SK-N-SH treated with all-trans-retinoic acid at 6 μM for 48 hours (cell line): ENCODE data around the gene RHBDD1.
A peak's percentile ranks its signal among the peaks of the same experiment; 100 is the strongest.

ENCODE experiments used
- ATAC-seq: fragments of 200-7000 bp; cut with Tn5 transposase; 3 replicates; pipeline ENCODE4 v1.9.1; 2020; ENCODE audit warnings: mild to moderate bottlenecking, moderate library complexity
- ARNTL ChIP-seq: fragments of 450-650 bp; formaldehyde crosslinking; IDR thresholded peaks from 2 replicates; pipeline ENCODE4 v1.5.0; 2020; ENCODE audit warnings: low read depth, mild to moderate bottlenecking, moderate library complexity, borderline replicate concordance
- CSDC2 ChIP-seq: fragments of 250-450 bp; sonication (Bioruptor Pico); IDR thresholded peaks from 2 replicates; pipeline ENCODE4 v1.5.0; 2020; ENCODE audit warnings: mild to moderate bottlenecking, moderate library complexity
- ESRRG ChIP-seq: fragments of 250-450 bp; sonication (Bioruptor Pico); IDR thresholded peaks from 2 replicates; pipeline ENCODE4 v1.6.1; 2021; ENCODE audit warnings: mild to moderate bottlenecking
- OSR1 ChIP-seq: fragments of 250-450 bp; sonication (Bioruptor Pico); IDR thresholded peaks from 2 replicates; pipeline ENCODE4 v1.8.0; 2022; ENCODE audit warnings: moderate library complexity, mild to moderate bottlenecking, inconsistent platforms
- RARB ChIP-seq: fragments of 250-450 bp; sonication (Bioruptor Pico); IDR thresholded peaks from 2 replicates; pipeline ENCODE4 v1.8.0; 2021; ENCODE audit warnings: mild to moderate bottlenecking, moderate library complexity
- TCF4 ChIP-seq: fragments of 250-450 bp; sonication (Bioruptor Pico); IDR thresholded peaks from 2 replicates; pipeline ENCODE4 v1.8.0; 2021; ENCODE audit warnings: mild to moderate bottlenecking, moderate library complexity, borderline replicate concordance
- ZC3H10 ChIP-seq: fragments of 250-450 bp; sonication (Bioruptor Pico); IDR thresholded peaks from 2 replicates; pipeline ENCODE4 v1.5.1; 2021; ENCODE audit warnings: mild to moderate bottlenecking, moderate library complexity
- ZNF70 ChIP-seq: fragments of 450-650 bp; formaldehyde crosslinking; IDR thresholded peaks from 2 replicates; pipeline ENCODE4 v1.5.0; 2020; ENCODE audit warnings: mild to moderate bottlenecking, moderate library complexity
- ZNF8 ChIP-seq: fragments of 450-650 bp; formaldehyde crosslinking; IDR thresholded peaks from 2 replicates; pipeline ENCODE4 v1.5.0; 2020; ENCODE audit warnings: mild to moderate bottlenecking, moderate library complexity
- TF ChIP-seq, protein P1 (sequence below): fragments of 250-450 bp; sonication (Bioruptor Pico); IDR thresholded peaks from 2 replicates; pipeline ENCODE4 v1.5.0; 2020; ENCODE audit warnings: mild to moderate bottlenecking, moderate library complexity
- TF ChIP-seq, protein P2 (sequence below): fragments of 250-450 bp; sonication (Bioruptor Pico); IDR thresholded peaks from 2 replicates; pipeline ENCODE4 v1.8.0; 2021; ENCODE audit warnings: low read depth, mild to moderate bottlenecking, moderate library complexity, borderline replicate concordance
- TF ChIP-seq, protein P3 (sequence below): fragments of 250-450 bp; sonication (Bioruptor Pico); IDR thresholded peaks from 2 replicates; pipeline ENCODE4 v1.5.1; 2021; ENCODE audit warnings: mild to moderate bottlenecking, moderate library complexity
- TF ChIP-seq, protein P4 (sequence below): fragments of 250-450 bp; sonication (Bioruptor Pico); IDR thresholded peaks from 2 replicates; pipeline ENCODE4 v1.5.1; 2020; ENCODE audit warnings: low read depth, mild to moderate bottlenecking, moderate library complexity
- TF ChIP-seq, protein P5 (sequence below): fragments of 250-450 bp; sonication (Bioruptor Pico); IDR thresholded peaks from 2 replicates; pipeline ENCODE4 v1.8.0; 2020; ENCODE audit warnings: mild to moderate bottlenecking, moderate library complexity, borderline replicate concordance

RHBDD1 gene

DNA sequence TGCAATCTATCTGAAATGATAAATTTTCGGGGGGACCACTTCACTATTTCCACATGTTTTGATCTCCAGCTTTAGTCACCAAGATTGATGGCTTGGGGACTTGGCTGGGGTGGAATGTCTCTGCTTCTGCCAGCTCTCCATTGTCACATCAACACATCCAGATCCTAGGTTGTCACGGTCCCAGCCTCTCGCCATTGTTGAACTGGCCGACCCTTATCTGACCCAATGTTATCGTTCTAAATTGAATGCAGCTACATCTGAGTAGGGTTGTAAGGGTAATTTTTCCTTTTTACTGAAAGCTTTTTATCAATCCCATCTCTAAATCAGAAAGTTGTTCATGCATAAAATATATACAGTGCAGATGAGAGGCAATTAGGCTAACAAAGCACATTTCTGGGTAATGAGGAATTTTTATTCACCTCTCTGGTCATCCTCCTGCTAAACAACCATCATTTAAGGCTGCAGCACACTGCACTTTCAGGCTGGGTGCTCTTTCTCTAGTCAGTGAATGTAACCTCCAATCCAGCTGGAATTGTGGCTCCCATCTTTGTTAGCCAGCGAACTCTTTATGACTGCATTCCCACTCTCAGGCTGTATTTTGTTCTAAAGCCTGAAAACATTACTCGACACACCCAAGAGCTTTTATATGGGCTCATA is 200.0 kb downstream of the RHBDD1 start:
- no peak for ATAC-seq
- TF ChIP-seq TCF4 (peak; percentile 60; the same call in 1 of the 2 replicates), RARB (no peak)
- TF ChIP-seq, protein P1, sequence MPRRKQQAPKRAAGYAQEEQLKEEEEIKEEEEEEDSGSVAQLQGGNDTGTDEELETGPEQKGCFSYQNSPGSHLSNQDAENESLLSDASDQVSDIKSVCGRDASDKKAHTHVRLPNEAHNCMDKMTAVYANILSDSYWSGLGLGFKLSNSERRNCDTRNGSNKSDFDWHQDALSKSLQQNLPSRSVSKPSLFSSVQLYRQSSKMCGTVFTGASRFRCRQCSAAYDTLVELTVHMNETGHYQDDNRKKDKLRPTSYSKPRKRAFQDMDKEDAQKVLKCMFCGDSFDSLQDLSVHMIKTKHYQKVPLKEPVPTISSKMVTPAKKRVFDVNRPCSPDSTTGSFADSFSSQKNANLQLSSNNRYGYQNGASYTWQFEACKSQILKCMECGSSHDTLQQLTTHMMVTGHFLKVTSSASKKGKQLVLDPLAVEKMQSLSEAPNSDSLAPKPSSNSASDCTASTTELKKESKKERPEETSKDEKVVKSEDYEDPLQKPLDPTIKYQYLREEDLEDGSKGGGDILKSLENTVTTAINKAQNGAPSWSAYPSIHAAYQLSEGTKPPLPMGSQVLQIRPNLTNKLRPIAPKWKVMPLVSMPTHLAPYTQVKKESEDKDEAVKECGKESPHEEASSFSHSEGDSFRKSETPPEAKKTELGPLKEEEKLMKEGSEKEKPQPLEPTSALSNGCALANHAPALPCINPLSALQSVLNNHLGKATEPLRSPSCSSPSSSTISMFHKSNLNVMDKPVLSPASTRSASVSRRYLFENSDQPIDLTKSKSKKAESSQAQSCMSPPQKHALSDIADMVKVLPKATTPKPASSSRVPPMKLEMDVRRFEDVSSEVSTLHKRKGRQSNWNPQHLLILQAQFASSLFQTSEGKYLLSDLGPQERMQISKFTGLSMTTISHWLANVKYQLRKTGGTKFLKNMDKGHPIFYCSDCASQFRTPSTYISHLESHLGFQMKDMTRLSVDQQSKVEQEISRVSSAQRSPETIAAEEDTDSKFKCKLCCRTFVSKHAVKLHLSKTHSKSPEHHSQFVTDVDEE (CRISPR knock-in tag) = peak; percentile 68; the same call in 1 of the 2 replicates

DNA sequence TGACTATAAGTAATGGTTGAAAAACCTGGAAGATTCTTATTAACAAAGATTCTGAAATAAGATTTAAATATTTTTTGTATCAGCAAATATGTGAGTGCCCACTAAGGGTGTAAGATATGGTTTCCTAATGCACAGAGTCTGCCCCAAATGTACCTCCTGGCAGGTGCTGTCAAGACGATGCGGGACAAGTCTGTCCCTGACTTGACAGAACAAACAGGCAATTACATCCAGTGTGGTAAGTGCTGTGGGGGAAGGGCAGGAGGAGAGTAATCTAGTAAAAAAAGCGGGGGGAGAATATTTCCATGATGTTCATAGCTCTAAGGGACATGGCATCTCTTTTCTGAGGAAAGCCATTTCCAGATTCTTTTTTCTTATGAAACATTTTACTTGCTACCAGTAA is 200.7 kb downstream of the RHBDD1 start:
- TF ChIP-seq, protein P2, sequence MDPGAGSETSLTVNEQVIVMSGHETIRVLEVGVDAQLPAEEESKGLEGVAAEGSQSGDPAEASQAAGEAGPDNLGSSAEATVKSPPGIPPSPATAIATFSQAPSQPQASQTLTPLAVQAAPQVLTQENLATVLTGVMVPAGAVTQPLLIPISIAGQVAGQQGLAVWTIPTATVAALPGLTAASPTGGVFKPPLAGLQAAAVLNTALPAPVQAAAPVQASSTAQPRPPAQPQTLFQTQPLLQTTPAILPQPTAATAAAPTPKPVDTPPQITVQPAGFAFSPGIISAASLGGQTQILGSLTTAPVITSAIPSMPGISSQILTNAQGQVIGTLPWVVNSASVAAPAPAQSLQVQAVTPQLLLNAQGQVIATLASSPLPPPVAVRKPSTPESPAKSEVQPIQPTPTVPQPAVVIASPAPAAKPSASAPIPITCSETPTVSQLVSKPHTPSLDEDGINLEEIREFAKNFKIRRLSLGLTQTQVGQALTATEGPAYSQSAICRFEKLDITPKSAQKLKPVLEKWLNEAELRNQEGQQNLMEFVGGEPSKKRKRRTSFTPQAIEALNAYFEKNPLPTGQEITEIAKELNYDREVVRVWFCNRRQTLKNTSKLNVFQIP (CRISPR knock-in tag) = no peak
- TF ChIP-seq ESRRG (CRISPR knock-in tag) = no peak
- TF ChIP-seq ZNF70 (CRISPR knock-in tag) = no peak
- no peak for TF ChIP-seq ZNF8 (CRISPR knock-in tag)
- TF ChIP-seq, all 23 proteins: peak for 0
- no peak for ATAC-seq

DNA sequence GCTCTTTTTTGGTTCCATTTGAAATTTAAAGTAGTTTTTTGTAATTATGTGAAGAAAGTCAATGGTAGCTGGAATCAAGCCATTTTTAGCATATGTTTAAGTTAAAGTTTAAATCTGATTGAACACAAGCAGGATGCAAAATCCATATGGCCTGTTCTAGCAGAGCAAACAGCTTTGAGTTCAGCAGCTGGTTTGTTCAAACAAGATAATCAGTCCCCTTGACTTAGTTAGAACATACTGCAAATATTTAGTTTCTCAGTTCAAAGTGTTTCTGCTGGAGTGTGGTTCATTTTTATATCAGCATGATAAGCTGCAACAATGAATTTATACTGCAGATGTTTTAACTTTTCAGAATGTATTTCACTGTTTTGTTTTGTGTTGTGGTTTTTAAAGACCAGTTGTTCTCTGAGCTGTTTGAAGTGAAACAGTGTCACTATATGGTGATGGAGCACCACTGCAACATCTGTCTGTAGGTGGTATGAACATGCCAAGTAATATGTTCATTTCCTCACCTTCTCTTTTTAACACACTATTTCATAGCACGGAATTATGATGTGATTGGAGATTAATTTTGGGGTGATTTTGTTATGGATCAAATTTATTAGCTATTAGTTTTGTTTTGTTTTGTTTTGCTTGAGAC is 202.8 kb downstream of the RHBDD1 start:
- TF ChIP-seq OSR1 (CRISPR knock-in tag) = no peak
- peak; percentile 57 for TF ChIP-seq TCF4
- no peak for ATAC-seq

DNA sequence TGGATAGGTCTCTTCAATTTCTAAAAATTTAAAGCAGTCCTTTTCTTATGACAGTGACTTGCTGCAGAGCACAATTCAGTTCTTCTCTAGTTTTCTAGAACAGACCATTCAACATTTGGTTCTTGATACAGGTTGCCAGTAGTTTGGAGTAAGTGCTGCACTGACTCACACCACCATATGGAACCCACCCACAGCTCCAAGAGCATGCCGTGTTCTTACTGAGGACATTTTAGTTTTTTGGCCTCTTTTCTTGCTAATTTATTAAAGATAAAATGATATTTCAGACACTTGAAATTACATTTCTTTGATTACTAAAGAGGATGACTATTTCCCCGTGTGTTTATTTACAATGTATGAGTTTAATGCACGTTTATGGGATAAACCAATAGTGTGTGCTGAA is 208.1 kb downstream of the RHBDD1 start:
- no peak for ATAC-seq

More for the DNA sequence above, 208.1 kb downstream of the RHBDD1 start:
- TF ChIP-seq ARNTL (no peak), ZC3H10 (CRISPR knock-in tag) (no peak), ZNF8 (CRISPR knock-in tag) (no peak), CSDC2 (CRISPR knock-in tag) (no peak)
- TF ChIP-seq, protein P1 (CRISPR knock-in tag) = no peak
- TF ChIP-seq, protein P3, sequence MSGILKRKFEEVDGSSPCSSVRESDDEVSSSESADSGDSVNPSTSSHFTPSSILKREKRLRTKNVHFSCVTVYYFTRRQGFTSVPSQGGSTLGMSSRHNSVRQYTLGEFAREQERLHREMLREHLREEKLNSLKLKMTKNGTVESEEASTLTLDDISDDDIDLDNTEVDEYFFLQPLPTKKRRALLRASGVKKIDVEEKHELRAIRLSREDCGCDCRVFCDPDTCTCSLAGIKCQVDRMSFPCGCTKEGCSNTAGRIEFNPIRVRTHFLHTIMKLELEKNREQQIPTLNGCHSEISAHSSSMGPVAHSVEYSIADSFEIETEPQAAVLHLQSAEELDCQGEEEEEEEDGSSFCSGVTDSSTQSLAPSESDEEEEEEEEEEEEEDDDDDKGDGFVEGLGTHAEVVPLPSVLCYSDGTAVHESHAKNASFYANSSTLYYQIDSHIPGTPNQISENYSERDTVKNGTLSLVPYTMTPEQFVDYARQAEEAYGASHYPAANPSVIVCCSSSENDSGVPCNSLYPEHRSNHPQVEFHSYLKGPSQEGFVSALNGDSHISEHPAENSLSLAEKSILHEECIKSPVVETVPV (CRISPR knock-in tag) = no peak
- TF ChIP-seq, protein P4, sequence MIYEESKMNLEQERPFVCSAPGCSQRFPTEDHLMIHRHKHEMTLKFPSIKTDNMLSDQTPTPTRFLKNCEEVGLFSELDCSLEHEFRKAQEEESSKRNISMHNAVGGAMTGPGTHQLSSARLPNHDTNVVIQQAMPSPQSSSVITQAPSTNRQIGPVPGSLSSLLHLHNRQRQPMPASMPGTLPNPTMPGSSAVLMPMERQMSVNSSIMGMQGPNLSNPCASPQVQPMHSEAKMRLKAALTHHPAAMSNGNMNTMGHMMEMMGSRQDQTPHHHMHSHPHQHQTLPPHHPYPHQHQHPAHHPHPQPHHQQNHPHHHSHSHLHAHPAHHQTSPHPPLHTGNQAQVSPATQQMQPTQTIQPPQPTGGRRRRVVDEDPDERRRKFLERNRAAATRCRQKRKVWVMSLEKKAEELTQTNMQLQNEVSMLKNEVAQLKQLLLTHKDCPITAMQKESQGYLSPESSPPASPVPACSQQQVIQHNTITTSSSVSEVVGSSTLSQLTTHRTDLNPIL (CRISPR knock-in tag) = no peak
- TF ChIP-seq, protein P5, sequence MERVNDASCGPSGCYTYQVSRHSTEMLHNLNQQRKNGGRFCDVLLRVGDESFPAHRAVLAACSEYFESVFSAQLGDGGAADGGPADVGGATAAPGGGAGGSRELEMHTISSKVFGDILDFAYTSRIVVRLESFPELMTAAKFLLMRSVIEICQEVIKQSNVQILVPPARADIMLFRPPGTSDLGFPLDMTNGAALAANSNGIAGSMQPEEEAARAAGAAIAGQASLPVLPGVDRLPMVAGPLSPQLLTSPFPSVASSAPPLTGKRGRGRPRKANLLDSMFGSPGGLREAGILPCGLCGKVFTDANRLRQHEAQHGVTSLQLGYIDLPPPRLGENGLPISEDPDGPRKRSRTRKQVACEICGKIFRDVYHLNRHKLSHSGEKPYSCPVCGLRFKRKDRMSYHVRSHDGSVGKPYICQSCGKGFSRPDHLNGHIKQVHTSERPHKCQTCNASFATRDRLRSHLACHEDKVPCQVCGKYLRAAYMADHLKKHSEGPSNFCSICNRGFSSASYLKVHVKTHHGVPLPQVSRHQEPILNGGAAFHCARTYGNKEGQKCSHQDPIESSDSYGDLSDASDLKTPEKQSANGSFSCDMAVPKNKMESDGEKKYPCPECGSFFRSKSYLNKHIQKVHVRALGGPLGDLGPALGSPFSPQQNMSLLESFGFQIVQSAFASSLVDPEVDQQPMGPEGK (CRISPR knock-in tag) = no peak
